ENCODE results near the gene MBD5. TPM values are rescaled to one million over a fixed set of nuclear protein-coding genes. Genes with fewer than 3 reads are reported as not detected.

The MBD5 gene
- total and polyA plus RNA-seq, 8 donors = 3.2 to 173 (median 26.5) TPM

DNA sequence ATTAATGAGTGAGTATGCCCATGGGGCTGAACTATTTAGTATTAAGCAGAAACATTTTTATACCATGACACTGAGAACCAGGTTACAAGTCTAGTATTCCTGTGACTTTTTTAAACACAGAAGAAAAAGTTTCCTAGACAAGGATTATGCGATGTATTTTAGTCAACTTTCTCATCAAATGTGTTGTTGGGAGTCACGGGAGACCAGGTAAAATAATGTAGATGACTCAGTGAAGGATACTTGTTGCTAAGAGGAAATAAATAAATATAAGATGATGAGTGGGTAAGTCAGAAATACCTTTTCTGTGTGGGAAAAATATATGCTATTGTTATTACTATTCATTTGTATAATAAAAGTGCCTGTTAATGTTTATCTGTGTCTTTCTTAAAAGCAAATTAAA is 23.4 kb downstream of the MBD5 start:
- no peak for TF ChIP-seq POLR2A (IDR thresholded peaks at IDR 0.05)
- TF ChIP-seq, protein P1, sequence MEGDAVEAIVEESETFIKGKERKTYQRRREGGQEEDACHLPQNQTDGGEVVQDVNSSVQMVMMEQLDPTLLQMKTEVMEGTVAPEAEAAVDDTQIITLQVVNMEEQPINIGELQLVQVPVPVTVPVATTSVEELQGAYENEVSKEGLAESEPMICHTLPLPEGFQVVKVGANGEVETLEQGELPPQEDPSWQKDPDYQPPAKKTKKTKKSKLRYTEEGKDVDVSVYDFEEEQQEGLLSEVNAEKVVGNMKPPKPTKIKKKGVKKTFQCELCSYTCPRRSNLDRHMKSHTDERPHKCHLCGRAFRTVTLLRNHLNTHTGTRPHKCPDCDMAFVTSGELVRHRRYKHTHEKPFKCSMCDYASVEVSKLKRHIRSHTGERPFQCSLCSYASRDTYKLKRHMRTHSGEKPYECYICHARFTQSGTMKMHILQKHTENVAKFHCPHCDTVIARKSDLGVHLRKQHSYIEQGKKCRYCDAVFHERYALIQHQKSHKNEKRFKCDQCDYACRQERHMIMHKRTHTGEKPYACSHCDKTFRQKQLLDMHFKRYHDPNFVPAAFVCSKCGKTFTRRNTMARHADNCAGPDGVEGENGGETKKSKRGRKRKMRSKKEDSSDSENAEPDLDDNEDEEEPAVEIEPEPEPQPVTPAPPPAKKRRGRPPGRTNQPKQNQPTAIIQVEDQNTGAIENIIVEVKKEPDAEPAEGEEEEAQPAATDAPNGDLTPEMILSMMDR (IDR thresholded peaks at IDR 0.05) = no peak
- TF ChIP-seq EP300 (IDR thresholded peaks at IDR 0.05) = no peak
- no peak for TF ChIP-seq POLR2AphosphoS5 (IDR thresholded peaks at IDR 0.05)
- Histone ChIP-seq H3K27me3 (no peaks in the 10 kb centered on the region), H3K27ac (no peak overlapping the region), H3K36me3 (peaks cover 0 to 6% (median 3%) of the 10 kb centered on the region in 4 donors), H3K4me1 (peaks cover 0 to 8% (median 0%) of the 10 kb centered on the region in 4 donors), H3K9me3 (no peaks in the 10 kb centered on the region), H3K4me3 (no peak overlapping the region)
- WGBS, 5 donors = 91 to 98% (median 94%) methylated on average over 2 of the region's 2 CpGs
- intact Hi-C loops (cut with DNase I; ENCODE audit: low total_unique reads) = no loop called here
- no peak for DNase-seq

DNA sequence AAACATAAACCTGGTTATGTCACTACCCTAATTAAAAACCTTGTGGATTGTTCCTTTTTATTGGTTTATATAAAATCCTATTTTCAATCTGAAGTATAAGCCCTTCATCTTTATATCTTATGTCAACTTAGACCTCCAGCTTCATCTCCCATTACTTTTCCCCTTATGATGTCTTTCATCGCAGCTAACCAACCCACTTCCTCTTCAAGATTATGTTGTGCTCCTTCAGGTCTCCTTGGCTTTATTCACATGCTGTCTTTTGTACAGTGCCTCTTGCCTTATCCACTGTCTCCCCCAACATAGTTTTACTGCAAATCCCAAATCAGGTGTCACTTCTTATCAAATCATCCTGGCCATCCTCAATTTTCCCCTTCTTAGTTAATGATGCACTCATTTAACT is 25.9 kb downstream of the MBD5 start:
- Histone ChIP-seq H3K4me3 (no peak overlapping the region), H3K4me1 (peaks cover 0 to 8% (median 0%) of the 10 kb centered on the region in 4 donors), H3K36me3 (no peaks in the 10 kb centered on the region), H3K27ac (no peak overlapping the region), H3K27me3 (no peaks in the 10 kb centered on the region), H3K9me3 (no peaks in the 10 kb centered on the region)
- 77 to 87% (median 84%) methylated on average over 1 of the region's 1 CpG for WGBS, 5 donors
- no peak for TF ChIP-seq POLR2A (IDR thresholded peaks at IDR 0.05)
- TF ChIP-seq EP300 (IDR thresholded peaks at IDR 0.05) = no peak
- TF ChIP-seq, protein P1 (IDR thresholded peaks at IDR 0.05) = no peak
- TF ChIP-seq POLR2AphosphoS5 (IDR thresholded peaks at IDR 0.05) = no peak
- intact Hi-C loops (cut with DNase I; ENCODE audit: low total_unique reads) = no loop called here
- no peak for DNase-seq

DNA sequence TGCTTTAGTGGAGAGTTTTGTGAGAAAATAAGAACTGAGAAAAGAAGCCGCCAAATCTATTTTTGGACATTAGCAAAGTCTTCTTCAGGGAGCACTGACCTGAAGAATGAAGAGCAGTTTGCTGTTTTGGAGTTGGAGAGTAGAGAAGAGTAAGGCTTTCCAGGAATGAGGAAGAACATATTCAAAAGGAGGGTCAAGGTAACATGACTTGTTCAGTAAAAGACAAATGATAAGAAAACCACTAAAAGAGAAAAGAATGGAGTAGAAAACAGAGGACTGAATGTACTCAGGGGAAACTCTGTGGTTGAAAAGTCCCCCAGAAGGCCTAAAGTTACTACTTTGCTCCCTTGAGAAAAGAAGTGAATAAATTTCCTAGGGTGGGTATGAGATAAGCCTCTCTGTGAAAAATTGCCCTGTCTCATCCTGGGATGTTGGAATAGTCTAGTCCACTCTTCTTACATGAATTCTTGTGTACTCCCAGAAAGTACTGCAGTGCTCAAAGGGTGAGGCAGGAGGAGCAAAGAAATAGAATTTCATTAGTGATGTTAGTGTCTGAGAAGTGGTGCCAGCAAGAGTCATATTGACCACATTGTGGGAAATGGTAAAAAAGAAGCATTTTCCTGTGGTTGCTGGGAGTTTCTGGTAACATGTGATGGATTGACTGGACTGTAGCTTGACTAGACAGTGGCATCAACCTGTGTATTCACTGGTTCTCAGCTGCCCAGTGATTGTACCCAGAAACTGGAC is 27.8 kb downstream of the MBD5 start:
- intact Hi-C loops (cut with DNase I; ENCODE audit: low total_unique reads) = no loop called here
- no peak for DNase-seq
- 95 to 97% (median 97%) methylated on average over 1 of the region's 1 CpG for WGBS, 5 donors

DNA sequence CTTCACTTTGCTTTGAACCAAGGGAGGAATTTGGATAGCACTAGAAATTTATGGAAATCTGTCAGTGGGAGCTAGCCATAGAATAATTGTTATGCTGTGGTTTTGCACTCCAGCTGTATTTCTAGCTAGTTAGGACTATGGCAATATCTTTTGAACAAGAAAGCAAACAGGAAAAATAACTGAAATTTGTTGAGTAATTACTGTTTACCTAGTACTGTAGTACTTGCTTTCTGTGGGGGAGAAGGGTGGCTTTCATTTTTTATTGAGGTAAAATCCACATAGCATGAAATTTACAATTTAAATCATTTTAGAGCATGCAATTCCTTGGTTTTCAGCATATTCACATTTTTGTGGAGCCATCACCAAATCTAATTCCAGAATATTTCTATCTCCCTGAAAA is 28.4 kb downstream of the MBD5 start:
- H3K27ac ChIP-seq = no peak overlapping the region
- peaks cover 0 to 7% (median 3%) of the 10 kb centered on the region in 4 donors for H3K36me3 ChIP-seq
- H3K9me3 ChIP-seq = no peaks in the 10 kb centered on the region
- no peaks in the 10 kb centered on the region for H3K27me3 ChIP-seq
- TF ChIP-seq POLR2AphosphoS5 (IDR thresholded peaks at IDR 0.05) (no peak), EP300 (IDR thresholded peaks at IDR 0.05) (no peak), POLR2A (IDR thresholded peaks at IDR 0.05) (no peak)
- TF ChIP-seq, protein P1 (IDR thresholded peaks at IDR 0.05) = no peak
- peaks cover 0 to 8% (median 0%) of the 10 kb centered on the region in 4 donors for H3K4me1 ChIP-seq
- H3K4me3 ChIP-seq = no peak overlapping the region
- intact Hi-C loops (cut with DNase I; ENCODE audit: low total_unique reads) = no loop called here
- DNase-seq = no peak

More for the DNA sequence above, 27.8 kb downstream of the MBD5 start:
- peaks cover 0 to 8% (median 0%) of the 10 kb centered on the region in 4 donors for H3K4me1 ChIP-seq
- no peaks in the 10 kb centered on the region for H3K9me3 ChIP-seq
- TF ChIP-seq POLR2A (IDR thresholded peaks at IDR 0.05) (no peak), EP300 (IDR thresholded peaks at IDR 0.05) (no peak), POLR2AphosphoS5 (IDR thresholded peaks at IDR 0.05) (no peak)
- TF ChIP-seq, protein P1 (IDR thresholded peaks at IDR 0.05) = no peak
- no peak overlapping the region for H3K4me3 ChIP-seq
- H3K27me3 ChIP-seq = no peaks in the 10 kb centered on the region
- no peak overlapping the region for H3K27ac ChIP-seq
- peaks cover 0 to under 1% (median 0%) of the 10 kb centered on the region in 4 donors for H3K36me3 ChIP-seq

Data from stomach (tissue), 9 donors.